Fibroblast of skin of abdomen (primary cell): ENCODE data around the gene NISCH.

Source experiments
- DNase-seq: peaks from one replicate; pipeline ENCODE4 v3.0.0-alpha.2; 2013

NISCH gene

DNA sequence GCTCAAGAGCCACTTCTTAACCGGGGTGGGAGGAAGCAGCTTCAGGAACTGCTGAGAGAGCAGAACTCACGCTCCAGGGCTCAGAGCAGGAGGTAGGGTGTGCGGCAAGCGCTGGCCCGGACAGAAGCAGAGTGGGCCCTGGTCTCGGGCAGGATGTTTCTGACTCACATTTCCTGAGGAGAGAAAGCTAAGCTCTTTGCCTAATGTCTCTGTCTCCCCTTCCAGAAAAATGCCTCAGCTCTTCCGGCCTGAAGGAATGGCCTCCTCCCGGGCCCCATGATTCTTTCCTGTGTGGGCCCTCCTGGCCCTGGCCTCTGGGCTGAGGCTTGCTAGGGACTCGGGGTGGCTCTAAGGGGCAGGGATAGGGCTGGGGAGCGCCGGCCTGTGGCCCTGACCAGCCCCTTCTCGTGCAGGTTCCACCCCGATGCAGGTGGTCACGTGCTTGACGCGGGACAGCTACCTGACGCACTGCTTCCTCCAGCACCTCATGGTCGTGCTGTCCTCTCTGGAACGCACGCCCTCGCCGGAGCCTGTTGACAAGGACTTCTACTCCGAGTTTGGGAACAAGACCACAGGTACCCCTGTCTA, 35.6 kb downstream of the NISCH start:
- DNase-seq: no peak

DNA sequence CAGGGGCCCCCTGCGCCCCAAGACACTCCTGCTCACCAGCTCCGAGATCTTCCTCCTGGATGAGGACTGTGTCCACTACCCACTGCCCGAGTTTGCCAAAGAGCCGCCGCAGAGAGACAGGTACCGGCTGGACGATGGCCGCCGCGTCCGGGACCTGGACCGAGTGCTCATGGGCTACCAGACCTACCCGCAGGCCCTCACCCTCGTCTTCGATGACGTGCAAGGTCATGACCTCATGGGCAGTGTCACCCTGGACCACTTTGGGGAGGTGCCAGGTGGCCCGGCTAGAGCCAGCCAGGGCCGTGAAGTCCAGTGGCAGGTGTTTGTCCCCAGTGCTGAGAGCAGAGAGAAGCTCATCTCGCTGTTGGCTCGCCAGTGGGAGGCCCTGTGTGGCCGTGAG, 36.7 kb downstream of the NISCH start:
- DNase-seq: no peak

DNA sequence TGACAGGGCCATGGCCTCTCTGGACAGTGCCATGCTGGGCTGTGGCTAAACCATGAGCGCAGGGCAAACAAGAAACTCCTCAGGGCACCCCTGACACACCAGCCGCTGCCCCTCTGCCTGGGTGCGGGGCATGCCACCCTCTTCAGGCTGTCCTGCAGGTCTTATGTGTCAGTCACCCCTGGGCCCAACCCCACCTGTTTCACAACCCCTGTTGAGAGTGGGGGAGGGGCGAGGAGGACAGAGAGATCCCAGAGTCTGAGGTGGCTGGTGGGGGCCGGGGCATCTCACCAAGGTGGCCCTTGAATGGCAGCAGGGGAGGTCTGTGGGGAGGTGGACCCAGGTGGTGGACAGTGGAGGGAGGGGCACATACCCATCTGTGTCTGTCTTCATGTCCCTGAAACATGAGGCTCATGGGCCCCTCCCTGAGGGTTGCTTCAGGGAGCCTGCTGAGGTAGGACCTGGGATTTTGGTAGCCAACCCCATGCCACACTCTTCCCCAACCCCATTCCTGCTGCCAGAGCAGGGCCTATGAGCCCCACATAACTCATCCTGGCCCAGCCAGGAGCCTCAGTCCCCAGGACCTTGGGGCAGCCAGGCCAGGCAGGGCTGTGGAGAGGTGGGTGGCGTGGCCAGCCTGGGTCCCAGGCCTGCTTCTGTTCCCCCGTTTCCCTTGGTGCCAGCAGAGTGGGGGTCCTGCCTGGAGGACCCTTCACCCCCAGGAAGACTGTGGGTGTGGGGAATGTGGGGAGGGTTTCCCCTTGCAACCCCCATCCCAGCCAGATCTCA, 38.0 kb downstream of the NISCH start:
- no peak for DNase-seq

GRCh38 chr3:52494445-52494844, 39.0 kb downstream of the NISCH start:
- DNase-seq: no peak

DNA sequence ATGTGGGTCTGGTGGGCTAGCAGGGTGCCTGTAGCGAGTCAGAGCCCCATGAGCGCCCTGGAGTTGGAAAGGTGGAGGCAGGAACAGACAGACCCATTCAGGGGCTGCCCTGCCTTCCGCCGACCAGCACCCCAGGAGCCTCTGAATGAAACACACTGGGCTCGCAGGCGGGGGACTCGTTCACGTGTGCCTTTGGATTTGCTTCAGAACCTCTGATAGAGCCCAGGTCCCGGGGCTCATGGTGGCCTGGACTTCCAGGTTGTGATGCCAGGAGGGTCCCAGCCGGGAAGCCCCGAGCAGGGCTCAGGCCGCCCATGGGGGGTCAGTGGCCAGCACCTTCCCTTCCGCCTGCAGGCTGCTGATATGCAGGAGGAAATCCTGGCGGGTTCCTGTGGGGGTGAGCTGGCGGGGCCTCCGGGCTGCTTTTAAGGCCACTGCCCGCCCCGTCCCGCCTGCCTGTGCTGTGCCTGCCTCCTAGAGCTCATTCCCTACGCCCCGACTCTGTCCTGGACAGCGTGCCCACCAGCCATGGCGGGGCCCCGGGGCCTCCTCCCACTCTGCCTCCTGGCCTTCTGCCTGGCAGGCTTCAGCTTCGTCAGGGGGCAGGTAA, 39.6 kb downstream of the NISCH start, which contains the start of gene STAB1:
TSS of gene STAB1 (plus strand) at position 453 of the 610 bp plus-strand sequence. CDS start at position 529, 76 bp downstream.
- DNase-seq: no peak

GRCh38 chr3:52495777-52496602, 40.6 kb downstream of the NISCH start:
- peak; percentile 13 for DNase-seq

GRCh38 chr3:52498137-52499054, 43.0 kb downstream of the NISCH start:
- peak; percentile 39 for DNase-seq

DNA sequence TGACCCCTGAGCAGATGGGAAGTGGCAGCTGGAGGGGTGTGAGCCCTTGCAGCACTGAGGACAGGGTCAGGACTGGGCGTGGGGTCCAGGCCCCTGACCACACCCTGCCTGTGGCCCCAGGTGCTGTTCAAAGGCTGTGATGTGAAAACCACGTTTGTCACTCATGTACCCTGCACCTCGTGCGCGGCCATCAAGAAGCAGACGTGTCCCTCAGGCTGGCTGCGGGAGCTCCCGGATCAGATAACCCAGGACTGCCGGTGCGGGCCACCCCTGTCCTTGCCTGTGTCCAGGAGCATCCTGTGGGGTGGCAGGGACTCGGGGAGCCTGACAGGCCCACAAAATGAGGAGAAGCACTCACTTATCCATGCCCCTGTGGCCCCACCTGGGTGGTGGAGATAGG, 45.6 kb downstream of the NISCH start:
- DNase-seq: no peak

DNA sequence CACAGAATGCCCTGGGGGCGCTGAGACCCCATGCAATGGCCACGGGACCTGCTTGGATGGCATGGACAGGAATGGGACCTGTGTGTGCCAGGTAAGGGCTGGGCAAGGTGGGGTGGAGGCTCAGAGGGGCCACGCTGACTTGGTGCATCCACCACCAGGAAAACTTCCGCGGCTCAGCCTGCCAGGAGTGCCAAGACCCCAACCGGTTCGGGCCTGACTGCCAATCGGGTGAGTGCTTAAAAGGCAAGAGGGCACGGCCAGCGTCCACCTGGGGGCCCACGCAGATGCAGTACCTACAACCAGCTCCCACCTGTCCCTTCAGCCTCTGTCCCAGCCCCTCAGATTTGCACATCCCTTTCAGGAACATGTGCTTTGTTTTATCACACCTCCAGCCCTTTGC, 46.6 kb downstream of the NISCH start:
- no peak for DNase-seq

DNA sequence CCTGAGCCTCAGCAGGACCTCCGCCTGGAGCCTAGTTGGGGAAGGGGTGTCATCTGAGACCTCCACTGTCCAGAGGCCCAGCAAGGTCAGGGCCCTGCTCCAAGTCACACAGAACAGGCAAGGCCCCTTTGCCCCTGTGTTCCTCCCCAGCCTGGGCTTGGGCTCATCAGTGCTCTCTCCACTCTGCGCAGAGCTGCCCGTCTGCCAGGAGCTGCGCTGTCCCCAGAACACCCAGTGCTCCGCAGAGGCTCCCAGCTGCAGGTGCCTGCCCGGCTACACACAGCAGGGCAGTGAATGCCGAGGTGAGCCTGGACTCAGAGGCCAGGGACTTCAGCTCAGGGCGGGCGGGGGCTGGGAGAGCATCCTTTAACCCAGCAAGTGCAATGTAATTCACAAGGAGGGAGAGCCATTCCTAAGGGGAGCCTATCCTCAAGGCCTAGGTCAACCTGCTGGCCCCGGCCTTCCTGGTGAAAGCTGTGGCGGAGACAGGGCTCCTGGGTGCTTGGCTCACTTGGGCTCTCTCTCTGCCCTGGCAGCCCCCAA, 47.5 kb downstream of the NISCH start:
- no peak for DNase-seq

- no peak for DNase-seq
Observed at GRCh38 chr3:52503788-52504424, 48.5 kb downstream of the NISCH start.

DNA sequence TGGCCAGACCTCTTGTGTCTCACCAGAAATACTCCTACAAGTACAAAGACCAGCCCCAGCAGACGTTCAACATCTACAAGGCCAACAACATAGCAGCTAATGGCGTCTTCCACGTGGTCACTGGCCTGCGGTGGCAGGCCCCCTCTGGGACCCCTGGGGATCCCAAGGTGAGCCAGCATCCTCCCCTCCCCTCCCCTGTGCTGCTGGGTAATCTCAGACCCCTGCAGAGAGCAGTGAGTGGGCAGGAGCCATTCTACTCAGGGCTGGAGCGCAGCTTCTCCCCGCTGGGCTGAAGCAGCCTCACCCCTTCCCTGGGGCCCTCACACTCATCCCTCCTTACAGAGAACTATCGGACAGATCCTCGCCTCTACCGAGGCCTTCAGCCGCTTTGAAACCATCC, 49.6 kb downstream of the NISCH start:
- DNase-seq: no peak

- no peak for DNase-seq
Observed at GRCh38 chr3:52506266-52506966, 51.0 kb downstream of the NISCH start.

DNA sequence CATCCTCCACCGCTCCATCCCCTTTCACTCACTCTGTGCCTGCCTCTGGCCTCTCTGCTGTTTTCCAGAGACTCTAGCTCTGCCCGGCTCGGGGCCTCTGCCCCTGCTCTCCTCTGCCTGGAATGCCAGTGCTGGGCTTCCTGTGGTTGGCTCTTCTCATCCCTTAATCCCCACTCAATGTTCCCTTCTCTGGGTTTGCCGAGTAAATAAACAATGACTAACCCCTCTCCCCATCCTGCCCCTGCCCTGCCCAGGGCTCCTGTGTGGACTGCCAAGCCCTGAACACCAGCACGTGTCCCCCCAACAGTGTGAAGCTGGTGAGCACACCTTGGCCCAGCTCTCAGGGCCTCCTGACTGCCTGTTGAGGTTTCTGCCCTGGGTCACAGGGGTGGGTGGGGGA, 52.0 kb downstream of the NISCH start:
- DNase-seq: peak; percentile 14

GRCh38 chr3:52509753-52510328, 54.4 kb downstream of the NISCH start:
- no peak for DNase-seq

GRCh38 chr3:52511509-52511908, 56.1 kb downstream of the NISCH start:
- DNase-seq: no peak

GRCh38 chr3:52512105-52512504, 56.7 kb downstream of the NISCH start:
- DNase-seq: no peak

GRCh38 chr3:52512727-52513126, 57.3 kb downstream of the NISCH start:
- DNase-seq: no peak

DNA sequence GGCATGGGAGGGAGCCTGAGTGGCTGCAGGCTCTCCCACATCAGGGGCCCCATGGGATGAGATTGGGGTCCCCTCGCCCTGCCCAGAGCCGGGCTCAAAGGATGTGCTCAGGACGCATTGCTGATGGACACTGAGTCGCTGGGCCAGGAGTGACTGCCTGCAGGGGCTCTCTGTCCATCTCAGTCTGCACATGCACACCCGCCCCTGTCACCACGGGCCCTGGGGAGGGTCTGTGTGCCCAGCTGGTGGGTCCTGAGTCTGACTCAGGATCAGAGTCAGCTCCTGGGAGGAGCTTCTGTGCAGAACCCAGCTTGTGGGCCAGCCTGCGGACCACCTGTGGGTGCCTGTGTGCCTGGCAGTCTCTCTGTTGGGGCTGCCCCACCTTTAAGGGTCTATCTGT, 57.9 kb downstream of the NISCH start:
- DNase-seq: no peak

- no peak for DNase-seq
Observed at GRCh38 chr3:52514576-52514975, 59.2 kb downstream of the NISCH start.
